Measurements from ENCODE around the gene SH3GL1. TPM values are rescaled to one million over a fixed set of nuclear protein-coding genes. Genes with fewer than 3 reads are reported as not detected.

SH3GL1 gene
- 105 and 109 TPM in 2 replicates for total RNA-seq

GRCh38 chr19:4400135-4400936 is at the start of gene SH3GL1:
TSS of gene SH3GL1 (minus strand) at chr19:4400547. CDS start at chr19:4400368, 179 bp downstream.

DNA sequence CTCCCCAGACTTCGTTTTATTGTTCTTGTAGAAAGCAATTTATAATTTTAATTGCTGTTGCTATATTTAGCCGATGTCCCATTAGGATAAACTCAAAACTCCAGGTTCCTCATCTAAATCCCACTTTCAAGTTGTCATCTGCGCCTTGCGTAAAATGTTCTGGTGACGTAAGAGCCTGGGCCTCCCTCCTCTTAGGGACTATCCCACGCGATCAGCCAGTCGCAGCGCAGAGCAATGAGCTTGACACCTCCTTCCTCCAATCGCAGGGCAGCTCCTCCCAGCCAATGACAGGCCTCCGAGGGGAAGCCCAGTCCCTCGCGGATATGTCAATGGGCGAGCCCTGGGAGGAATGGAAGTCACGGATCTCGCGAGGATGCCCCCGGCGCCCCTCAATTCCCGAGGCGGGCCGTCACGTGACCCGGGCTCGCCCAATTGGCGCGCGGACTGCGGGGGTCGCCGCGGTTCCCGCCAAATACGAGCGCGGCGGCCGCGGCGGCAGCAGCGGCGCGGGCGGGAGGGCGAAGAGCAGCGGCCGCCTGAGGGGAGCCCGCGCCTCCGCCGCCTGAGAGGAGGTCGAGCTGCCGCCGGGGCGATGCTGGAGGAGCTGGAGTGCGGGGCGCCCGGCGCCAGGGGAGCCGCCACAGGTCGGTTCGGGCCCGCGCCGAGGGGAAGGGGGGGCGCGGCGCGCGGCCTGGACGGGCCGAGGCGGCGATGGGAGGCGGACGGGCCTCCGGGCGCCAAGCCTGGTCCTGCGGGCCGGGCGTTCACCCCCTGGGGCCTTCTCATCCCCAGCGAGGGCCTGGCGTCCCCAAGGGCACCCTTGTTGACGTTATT is 2.0 kb upstream of the SH3GL1 start, which contains the start of gene CHAF1A:
CHAF1A (plus strand) TSS at position 470 of the 834 bp plus-strand sequence; CDS start at position 593, 123 bp downstream.

DNA sequence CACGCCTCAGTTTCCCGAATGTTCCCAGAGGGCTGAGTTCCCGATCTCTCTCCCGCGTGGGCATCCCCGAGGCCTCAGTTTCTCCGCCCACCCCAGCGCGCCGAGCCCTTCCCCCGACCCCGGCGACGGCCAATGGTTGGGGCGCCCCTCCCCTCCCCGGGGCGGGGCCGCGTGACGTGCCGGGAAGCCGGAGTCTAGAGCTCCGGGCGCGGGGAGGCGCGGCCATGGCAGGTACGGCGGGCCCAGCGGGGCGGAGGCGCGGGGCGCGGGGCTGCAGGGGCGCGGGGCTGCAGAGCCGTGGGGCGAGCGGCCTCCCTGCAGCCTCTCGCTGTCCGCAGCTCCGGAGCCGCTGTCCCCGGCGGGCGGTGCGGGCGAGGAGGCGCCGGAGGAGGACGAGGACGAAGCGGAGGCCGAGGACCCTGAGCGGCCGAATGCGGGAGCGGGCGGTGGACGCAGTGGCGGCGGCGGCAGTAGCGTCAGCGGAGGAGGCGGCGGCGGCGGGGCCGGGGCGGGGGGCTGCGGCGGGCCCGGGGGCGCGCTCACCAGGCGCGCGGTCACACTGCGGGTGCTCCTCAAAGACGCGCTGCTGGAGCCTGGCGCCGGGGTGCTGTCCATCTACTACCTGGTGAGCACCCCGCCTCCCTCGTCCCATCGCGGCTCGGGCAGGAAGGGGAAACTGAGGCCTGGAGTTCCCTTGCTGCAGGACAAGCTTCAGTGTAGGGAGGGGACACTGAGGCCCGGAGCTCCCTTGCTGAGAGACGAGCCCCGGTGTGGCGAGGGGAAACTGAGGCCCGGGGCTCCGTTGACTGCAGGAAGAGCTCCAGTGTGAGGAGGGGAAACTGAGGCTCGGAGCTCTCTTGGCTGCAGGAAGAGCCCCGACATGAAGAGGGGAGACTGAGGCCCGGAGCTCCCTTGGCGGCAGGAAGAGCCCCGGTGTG is 56.7 kb downstream of the SH3GL1 start, which contains the start of gene MPND:
MPND (plus strand) TSS at position 193 of the 938 bp plus-strand sequence; CDS start at position 225, 32 bp downstream.

GRCh38 chr19:4338441-4339355 is 61.6 kb downstream of the SH3GL1 start, which contains the start of gene STAP2:
TSS of gene STAP2 (minus strand) at chr19:4338827. CDS start at chr19:4338753, 74 bp downstream.

Other genes with a start within 250 kb of the SH3GL1 start
- not detected in 2 replicates for gene CREB3L3, start 246.9 kb downstream of the SH3GL1 start, total RNA-seq
- gene SIRT6, start 218.0 kb downstream of the SH3GL1 start, total RNA-seq, result 12.6 and 64.3 TPM in 2 replicates
- 0.49 and 0.90 TPM in 2 replicates for gene ANKRD24, start 217.9 kb downstream of the SH3GL1 start, total RNA-seq
- 0.18 and 3.4 TPM in 2 replicates for gene EBI3, start 171.0 kb downstream of the SH3GL1 start, total RNA-seq
- 14.1 and 14.6 TPM in 2 replicates for gene YJU2, start 153.5 kb downstream of the SH3GL1 start, total RNA-seq
- gene SHD, start 121.3 kb downstream of the SH3GL1 start, total RNA-seq, result not detected in 2 replicates
- gene TMIGD2, start 98.2 kb downstream of the SH3GL1 start, total RNA-seq, result not detected in 2 replicates
- 3.1 and 6.7 TPM in 2 replicates for gene FSD1, start 95.9 kb downstream of the SH3GL1 start, total RNA-seq
- 1.8 and 2.6 TPM in 2 replicates for gene STAP2, start 61.7 kb downstream of the SH3GL1 start, total RNA-seq
- gene MPND, start 57.0 kb downstream of the SH3GL1 start, total RNA-seq, result 1.3 and 3.4 TPM in 2 replicates
- gene CHAF1A, start 2.1 kb upstream of the SH3GL1 start, total RNA-seq, result 4.5 and 12.5 TPM in 2 replicates
- 78.9 and 206 TPM in 2 replicates for gene UBXN6, start 57.2 kb upstream of the SH3GL1 start, total RNA-seq
- gene HDGFL2, start 71.8 kb upstream of the SH3GL1 start, total RNA-seq, result 52.2 and 53.9 TPM in 2 replicates
- 0.32 and 0.72 TPM in 2 replicates for gene PLIN4, start 117.9 kb upstream of the SH3GL1 start, total RNA-seq
- 1.3 TPM in 2 replicates for gene PLIN5, start 134.7 kb upstream of the SH3GL1 start, total RNA-seq
- 1.3 and 2.6 TPM in 2 replicates for gene LRG1, start 139.5 kb upstream of the SH3GL1 start, total RNA-seq
- gene SEMA6B, start 159.1 kb upstream of the SH3GL1 start, total RNA-seq, result 9.7 and 15.3 TPM in 2 replicates
- gene TNFAIP8L1, start 239.0 kb upstream of the SH3GL1 start, total RNA-seq, result 5.0 and 7.2 TPM in 2 replicates

All from cardiac atrium fibroblast (primary cell).